Smooth muscle cell (in vitro differentiated cells): Measurements from ENCODE around the gene TTC31. TPM values are rescaled to one million over a fixed set of nuclear protein-coding genes. Genes with fewer than 3 reads are reported as not detected.

ENCODE experiments used
- DNase-seq: peaks from one replicate; lab custom pipeline; 2025; ENCODE audit not compliant: unreplicated experiment; lab: John Stamatoyannopoulos, UW
- H2AFZ ChIP-seq: fragments of 200-600 bp; sonication (generic); 2 replicates; pipeline ENCODE4 v1.6.0; 2016; ENCODE audit warnings: antibody characterized with exemption, low read depth, mild to moderate bottlenecking
- H3F3A ChIP-seq: fragments of 200-600 bp; sonication (generic); 2 replicates; pipeline ENCODE4 v1.6.0; 2017; ENCODE audit warnings: antibody characterized with exemption, low read depth
- H3K27ac ChIP-seq: fragments of 200-600 bp; sonication (generic); 2 replicates; pipeline ENCODE4 v1.5.1; 2016; ENCODE audit warnings: low read depth, mild to moderate bottlenecking
- H3K27me3 ChIP-seq: fragments of 200-600 bp; sonication (generic); 2 replicates; pipeline ENCODE4 v1.6.1; 2016; ENCODE audit warnings: low read depth, mild to moderate bottlenecking
- H3K36me3 ChIP-seq: fragments of 200-600 bp; sonication (generic); 2 replicates; pipeline ENCODE4 v1.5.1; 2016; ENCODE audit warnings: low read depth
- H3K4me1 ChIP-seq: fragments of 200-600 bp; sonication (generic); 2 replicates; pipeline ENCODE4 v1.5.1; 2016; ENCODE audit warnings: low read depth
- H3K4me2 ChIP-seq: fragments of 200-600 bp; sonication (generic); 2 replicates; pipeline ENCODE4 v1.6.0; 2016; ENCODE audit warnings: mild to moderate bottlenecking
- H3K4me3 ChIP-seq: fragments of 200-600 bp; sonication (generic); 2 replicates; pipeline ENCODE4 v1.5.1; 2016; ENCODE audit warnings: mild to moderate bottlenecking
- H3K79me2 ChIP-seq: fragments of 200-600 bp; sonication (generic); 2 replicates; pipeline ENCODE4 v1.6.0; 2016; ENCODE audit warnings: low read depth, mild to moderate bottlenecking
- H3K9ac ChIP-seq: fragments of 200-600 bp; sonication (generic); 2 replicates; pipeline ENCODE4 v1.6.0; 2016; ENCODE audit warnings: low read depth
- H3K9me3 ChIP-seq: fragments of 200-600 bp; sonication (generic); replicated peaks from 2 replicates; pipeline ENCODE4 v1.5.1; 2016; ENCODE audit warnings: low read depth
- H4K20me1 ChIP-seq: fragments of 200-600 bp; sonication (generic); 2 replicates; pipeline ENCODE4 v1.6.0; 2016; ENCODE audit warnings: low read depth
- CTCF ChIP-seq: fragments of 200-600 bp; sonication (generic); IDR thresholded peaks from 2 replicates; pipeline ENCODE4 v1.5.1; 2017; ENCODE audit warnings: borderline replicate concordance, mild to moderate bottlenecking, antibody characterized with exemption; ENCODE audit not compliant: insufficient read depth, poor library complexity, severe bottlenecking
- WGBS: methylation state at CpG from one replicate; pipeline ENCODE4 v1.1.7; 2016; ENCODE audit warnings: low lambda C conversion rate; 5-methylcytosine and 5-hydroxymethylcytosine counted together
- polyA plus RNA-seq: library from polyadenylated mRNA; unstranded; fragments of >200 nt; fragmentation: Nextera tagmentation; extraction: Ambion mirVana; gene quantifications from 2 replicates; pipeline ENCODE4 v1.2.1, GENCODE V29; 2016
- total RNA-seq: library from RNA; depleted of rRNA; stranded (reverse); fragments of >200 nt; gene quantifications from 2 replicates; pipeline ENCODE4 v1.2.3, GENCODE V29; 2014

The TTC31 gene
- total and polyA plus RNA-seq, 2 experiments from 2014 or later = 17.3 to 23.3 TPM

DNA sequence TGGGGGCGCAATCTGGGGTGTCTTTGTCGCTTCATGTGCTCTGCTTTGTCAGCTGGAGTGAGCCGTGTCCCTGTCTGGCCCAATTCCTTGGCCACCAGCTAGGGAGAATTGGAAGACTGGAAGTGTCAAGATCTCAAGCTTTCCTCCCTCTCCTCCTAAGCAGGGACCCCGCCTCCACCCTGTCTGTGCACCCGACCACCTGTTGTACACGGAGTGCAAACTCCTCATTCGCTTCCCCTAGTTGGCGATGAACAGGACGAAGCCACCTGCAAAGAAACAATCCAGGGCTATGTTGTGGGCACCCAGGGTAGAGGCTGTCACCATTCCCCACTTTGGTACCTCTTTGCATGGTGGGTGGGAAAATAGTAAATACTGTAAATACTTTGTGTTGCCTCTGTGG, 44.9 kb downstream of the TTC31 start:
- H4K20me1 ChIP-seq = peaks cover 11% of the 10 kb centered on the region
- no peak overlapping the region for H3K9ac ChIP-seq
- no peak overlapping the region for H3K27ac ChIP-seq
- 98% methylated on average over 9 of the region's 9 CpGs for WGBS
- TF ChIP-seq CTCF = no peak
- peaks cover 28% of the 10 kb centered on the region for H3K79me2 ChIP-seq
- no peaks in the 10 kb centered on the region for H3K27me3 ChIP-seq
- H3K4me1 ChIP-seq = peaks cover 11% of the 10 kb centered on the region
- H3K36me3 ChIP-seq = no peaks in the 10 kb centered on the region
- H3K9me3 ChIP-seq = no peaks in the 10 kb centered on the region
- H2AFZ ChIP-seq = no peak overlapping the region
- peaks cover 15% of the 10 kb centered on the region for H3F3A ChIP-seq
- H3K4me3 ChIP-seq = no peak overlapping the region
- no peak overlapping the region for H3K4me2 ChIP-seq
- no peak for DNase-seq

DNA sequence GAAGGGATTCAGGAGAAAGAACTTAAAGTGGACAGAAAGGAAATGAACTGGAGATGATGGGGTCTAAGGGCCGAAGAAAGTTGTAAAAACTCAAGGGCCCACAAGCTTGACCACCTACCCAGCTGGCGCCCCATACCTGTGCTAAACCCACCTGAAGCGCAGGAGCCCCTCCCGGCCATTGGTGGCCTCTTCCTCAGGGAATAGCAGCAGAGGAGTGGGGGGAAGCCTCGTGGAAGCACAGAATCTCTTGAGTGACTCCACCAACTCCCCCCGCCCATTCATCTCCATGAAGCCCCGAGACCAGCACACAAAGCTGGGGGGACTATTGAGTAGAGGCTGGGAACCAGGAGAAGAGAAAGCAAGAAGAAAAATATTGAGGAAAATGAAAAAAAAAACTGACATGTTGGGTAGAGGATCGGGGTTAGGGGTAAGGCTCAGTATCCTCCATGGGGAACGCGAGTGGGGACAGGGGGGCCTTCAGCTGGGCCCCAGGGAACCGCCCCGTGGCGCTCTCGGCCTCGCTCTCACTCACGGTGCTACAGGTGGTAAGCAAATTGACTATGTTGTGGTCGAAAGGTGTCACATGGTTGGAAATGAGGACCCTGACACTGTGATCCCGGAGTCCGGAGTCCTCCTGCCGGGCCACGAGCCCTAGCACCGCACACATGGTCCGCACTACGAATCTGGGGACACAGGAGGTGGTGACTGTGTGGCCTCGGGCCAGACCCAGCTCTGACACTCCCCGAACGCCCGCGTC, 45.9 kb downstream of the TTC31 start:
- no peak for DNase-seq
- Histone ChIP-seq H3K4me3 (peak overlapping the region; percentile 88), H3K4me2 (peak overlapping the region; percentile 99), H2AFZ (peak overlapping the region; percentile 69), H4K20me1 (peaks cover 11% of the 10 kb centered on the region), H3K27ac (peak overlapping the region; percentile 71), H3F3A (peaks cover 16% of the 10 kb centered on the region), H3K4me1 (peaks cover 11% of the 10 kb centered on the region), H3K79me2 (peaks cover 28% of the 10 kb centered on the region), H3K9me3 (no peaks in the 10 kb centered on the region), H3K27me3 (no peaks in the 10 kb centered on the region), H3K9ac (peak overlapping the region; percentile 89), H3K36me3 (no peaks in the 10 kb centered on the region)
- WGBS = 18% methylated on average over 29 of the region's 29 CpGs
- TF ChIP-seq CTCF = no peak

DNA sequence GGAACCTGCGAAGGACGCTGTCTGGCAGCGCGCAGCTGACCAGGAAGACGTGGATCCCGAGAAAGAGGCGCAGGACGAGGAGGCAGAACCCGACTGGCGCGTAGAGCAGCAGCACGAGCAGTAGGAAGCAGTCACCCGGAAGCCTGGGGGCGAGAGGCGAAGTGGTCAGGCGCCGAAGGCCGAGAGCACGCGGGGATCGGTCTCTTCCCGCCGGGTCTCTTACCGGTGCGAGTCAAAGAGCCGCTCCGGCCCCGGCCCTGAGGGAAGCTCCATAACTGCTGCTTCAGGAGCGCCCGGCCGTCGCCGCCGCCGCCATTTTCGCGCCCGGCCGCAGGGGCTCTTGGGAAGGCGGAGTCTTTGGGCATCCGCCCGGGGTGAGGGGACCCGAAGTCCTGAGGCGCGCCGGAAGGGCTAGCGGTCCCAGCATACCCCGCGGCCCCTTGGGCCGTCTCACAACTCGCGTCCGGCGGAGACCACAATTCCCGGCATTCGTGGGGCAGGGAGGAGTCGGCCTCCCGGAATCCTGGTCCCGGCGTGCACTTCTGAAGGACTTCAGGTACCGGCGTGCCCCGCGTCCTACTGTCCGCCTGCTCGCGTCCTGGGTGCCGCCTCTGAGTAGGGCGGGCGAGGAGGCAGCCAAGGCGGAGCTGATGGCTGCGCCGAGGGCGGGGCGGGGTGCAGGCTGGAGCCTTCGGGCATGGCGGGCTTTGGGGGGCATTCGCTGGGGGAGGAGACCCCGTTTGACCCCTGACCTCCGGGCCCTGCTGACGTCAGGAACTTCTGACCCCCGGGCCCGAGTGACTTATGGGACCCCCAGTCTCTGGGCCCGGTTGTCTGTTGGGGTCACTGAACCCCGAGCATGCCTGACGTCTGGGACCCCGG, 46.7 kb downstream of the TTC31 start, which contains the start of the genes AUP1 and HTRA2:
TSS of gene AUP1 (minus strand) at position 350 of the 882 bp plus-strand sequence. CDS start at position 273, 77 bp downstream.
TSS of gene HTRA2 (plus strand) at position 577 of the 882 bp plus-strand sequence. CDS start at position 651, 74 bp downstream.
- peak; percentile 87 for DNase-seq
- Histone ChIP-seq H4K20me1 (peaks cover 11% of the 10 kb centered on the region), H3K27ac (peak within 1 kb of the TSS; percentile 71), H3K36me3 (no peaks in the 10 kb centered on the region), H3F3A (peaks cover 20% of the 10 kb centered on the region), H3K4me2 (peak within 1 kb of the TSS; percentile 99), H3K4me3 (peak within 1 kb of the TSS; percentile 88), H3K79me2 (peaks cover 28% of the 10 kb centered on the region), H3K4me1 (peaks cover 11% of the 10 kb centered on the region), H3K9me3 (no peaks in the 10 kb centered on the region), H3K9ac (peak within 1 kb of the TSS; percentile 89), H2AFZ (peak within 1 kb of the TSS; percentile 69), H3K27me3 (no peaks in the 10 kb centered on the region)
- TF ChIP-seq CTCF = no peak
- WGBS = 1% methylated on average over 85 of the region's 87 CpGs
